GM21381 (cell line): ENCODE data around the gene LBH.
A peak's percentile ranks its signal among the peaks of the same experiment; 100 is the strongest.

Source experiments
- ATAC-seq: cut with Tn5 transposase; IDR thresholded peaks from one replicate; pipeline ENCODE4 v1.9.1; 2021; ENCODE audit warnings: mild to moderate bottlenecking, moderate library complexity; ENCODE audit not compliant: unreplicated experiment

The LBH gene

DNA sequence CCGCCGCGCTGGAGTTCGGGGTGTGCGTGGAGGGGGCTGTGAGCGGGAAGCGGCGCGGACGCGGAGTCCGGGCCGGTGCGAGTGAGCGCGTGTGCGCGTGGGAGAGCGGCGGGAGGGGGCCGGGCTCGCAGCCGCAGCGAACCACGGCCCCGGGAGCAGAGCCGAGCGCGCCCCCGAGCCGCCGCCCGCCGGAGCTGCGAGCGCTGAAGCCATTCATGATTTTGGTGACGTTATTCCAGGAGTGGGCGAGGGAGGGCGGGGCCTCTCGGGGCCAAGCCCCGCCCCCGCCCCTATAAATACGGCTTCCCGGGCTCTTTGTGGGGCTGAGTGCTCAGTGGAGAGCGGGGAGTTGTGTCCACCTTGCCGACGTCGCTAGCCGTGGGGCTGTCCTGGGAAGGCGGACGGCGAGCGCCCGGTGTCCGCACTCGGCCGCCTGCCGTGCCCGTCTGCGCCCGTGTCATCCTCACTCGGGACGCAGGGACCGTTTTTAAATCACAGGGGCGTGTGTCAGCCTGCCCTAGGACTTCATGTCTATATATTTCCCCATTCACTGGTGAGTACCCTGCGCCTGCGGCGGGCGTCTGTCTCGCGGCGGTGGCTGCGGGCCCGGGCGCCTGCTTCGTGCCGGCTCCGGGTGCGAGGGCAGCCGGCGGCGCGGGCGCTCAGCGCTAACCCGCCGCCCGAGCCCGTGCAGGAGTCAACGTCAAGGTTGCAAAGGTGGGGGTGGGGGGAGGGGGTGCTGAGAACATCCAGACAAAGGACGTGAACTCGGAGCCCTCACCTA lies at the start of gene LBH:
TSS of gene LBH (plus strand) at position 323 of the 784 bp plus-strand sequence. CDS start at position 528, 205 bp downstream.
- peak; percentile 45 for ATAC-seq

DNA sequence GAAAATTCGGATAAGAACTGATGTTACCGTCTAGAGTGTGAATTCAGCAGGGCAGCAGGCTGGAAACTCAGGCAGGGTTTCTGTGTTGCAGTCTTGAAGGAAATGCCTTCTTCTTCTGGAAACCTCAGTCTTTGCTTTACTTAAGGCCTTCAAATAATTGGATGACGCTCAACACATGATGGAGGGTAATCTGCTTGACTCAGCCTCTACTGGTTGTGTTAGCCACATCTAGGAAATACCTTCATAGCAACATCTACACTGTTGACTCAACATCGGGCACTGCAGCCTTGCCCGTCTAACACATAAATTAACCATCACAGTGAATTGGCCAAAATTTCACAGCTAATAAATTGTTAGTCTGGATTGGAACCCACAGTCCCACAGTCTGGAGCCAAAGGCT lies 47.3 kb upstream of the LBH start:
- ATAC-seq: no peak

DNA sequence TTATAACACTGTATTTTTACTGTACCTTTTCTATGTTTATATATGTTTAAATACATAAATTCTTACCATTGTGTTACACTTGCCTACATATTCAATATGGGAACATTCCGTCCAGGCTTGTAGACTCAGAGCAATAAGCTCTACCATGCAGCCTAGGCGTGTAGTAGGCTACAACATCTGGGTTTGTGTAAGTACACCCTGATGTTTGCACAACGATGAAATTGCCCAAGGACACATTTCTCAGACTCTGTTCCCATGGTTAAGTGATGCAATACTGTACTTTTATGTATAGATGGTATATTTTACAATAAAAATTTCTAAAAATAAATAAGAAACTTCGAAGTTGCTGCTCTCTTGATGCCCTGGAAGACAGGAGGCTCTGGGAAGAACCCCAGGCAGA lies 46.2 kb upstream of the LBH start:
- no peak for ATAC-seq

DNA sequence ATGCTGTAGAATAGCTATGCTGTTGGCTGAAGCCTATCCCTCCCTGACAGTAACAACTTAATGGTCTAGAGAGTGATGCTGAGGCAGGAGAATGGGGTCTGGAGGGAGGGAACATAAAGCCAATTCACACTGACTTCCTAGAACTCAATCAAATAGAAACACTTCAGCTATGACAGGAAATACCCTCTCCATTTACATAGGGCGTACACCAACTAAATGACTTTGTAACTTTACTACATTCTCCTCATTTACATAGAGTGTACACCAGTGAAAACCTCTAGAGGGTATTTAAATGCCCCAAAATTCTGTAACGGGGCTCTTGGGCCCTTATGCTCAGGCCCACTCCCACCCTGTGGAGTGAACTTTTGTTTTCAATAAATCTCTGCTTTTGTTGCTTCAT lies 43.0 kb upstream of the LBH start:
- ATAC-seq: no peak

DNA sequence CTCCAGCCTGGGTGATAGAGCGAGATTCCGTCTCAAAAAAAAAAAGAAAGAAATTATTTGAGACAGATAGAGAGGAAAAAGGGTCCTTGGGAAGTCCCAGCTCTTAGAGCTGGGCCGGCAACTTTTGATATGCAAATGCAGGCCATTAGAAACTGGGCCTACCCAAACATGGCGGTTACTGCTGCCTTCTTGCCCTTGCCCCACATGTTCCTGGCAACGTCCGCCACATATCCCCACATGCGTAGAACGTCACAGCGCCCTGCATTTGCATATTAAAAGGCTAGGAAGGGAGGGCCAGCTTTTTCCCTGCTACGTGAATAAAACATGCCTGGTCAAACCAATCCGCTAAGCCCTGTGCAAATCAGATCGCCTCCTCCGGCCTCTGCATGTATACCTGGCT lies 40.7 kb upstream of the LBH start:
- no peak for ATAC-seq

GRCh38 chr2:30191107-30191506 lies 40.2 kb upstream of the LBH start:
- ATAC-seq: no peak

DNA sequence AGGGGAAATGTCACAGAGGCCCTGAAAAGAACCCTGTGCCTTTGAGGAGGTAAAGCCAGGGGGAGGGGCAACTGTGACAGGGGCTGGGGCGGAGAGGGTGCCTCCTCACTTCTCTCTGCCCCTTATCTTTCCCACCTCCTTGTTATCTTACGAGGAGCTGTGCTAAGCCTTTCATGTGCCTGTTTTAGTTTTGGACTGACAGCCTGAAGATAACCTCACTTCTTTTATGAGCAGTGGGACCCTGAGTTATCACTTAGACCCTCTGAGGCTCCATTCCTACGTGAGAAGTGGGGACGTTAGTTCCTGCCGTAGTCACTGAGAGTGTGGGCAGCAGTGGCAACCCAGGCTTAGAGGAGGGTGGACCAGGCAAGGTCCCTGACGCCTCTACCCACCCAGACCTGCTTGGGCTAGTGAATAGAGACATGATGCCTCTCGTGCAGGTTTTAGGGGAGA lies 39.5 kb upstream of the LBH start:
- ATAC-seq: no peak

DNA sequence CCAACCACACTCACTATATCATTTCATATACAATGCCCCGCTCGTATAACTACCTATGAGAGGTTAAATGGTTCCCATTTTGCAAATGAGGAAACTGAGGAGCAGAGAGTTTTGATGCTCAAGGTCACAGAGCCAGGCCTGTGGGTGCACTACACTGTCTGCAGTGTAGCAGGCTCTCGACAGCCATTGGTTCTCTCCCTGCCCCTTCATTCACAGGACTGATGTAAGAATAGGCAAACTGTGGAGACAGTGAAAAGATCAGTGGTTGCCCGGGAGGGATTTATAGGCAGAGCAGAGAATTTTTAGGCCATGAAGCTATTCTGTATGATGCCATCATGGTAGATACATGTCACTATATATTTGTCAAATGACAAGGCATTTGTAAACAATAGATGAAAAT lies 39.0 kb upstream of the LBH start:
- no peak for ATAC-seq

- no peak for ATAC-seq
Observed at GRCh38 chr2:30193104-30193681, 38.1 kb upstream of the LBH start.

GRCh38 chr2:30194421-30194820 lies 36.9 kb upstream of the LBH start:
- no peak for ATAC-seq

- no peak for ATAC-seq
Observed at GRCh38 chr2:30195016-30195415, 36.3 kb upstream of the LBH start.

GRCh38 chr2:30197570-30198192 lies 33.7 kb upstream of the LBH start:
- ATAC-seq: no peak

DNA sequence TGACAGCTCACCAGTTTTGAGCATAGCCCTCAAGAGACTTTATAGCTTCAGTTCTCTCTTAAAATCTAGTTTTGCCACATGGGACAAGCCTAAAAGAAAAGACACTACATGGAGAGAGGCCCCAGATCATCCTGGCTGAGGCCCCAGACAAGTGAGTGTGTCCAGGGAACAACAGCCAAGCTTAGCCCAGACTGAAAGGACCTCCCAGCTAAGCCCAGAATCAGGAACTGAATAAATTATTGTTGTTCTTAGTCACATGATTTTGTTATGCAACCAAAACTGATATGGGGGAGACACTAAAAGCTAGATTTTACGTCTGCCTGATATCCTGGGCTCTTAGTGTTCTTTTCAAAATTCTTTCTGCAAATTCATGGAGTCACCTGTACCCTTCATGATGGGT lies 29.3 kb upstream of the LBH start:
- no peak for ATAC-seq

DNA sequence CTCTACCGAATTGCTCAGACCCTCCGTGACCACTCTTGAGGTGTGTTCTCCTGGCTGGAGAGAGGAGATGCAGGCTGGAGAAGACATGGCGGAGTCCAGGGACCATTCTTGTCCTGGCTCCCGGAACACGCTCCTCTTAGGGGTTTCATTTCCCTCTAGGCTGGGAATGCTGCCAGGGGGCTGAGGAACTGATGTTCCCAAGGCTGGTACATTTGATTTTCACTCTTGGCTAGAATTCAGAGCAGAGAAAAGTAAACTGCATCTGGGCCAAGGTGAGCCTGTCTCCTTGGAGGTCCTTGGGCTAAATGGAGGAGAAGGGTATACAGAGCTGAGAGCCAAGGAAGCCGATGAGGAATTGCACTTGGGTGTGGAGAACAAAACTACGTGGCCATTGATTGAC lies 28.2 kb upstream of the LBH start:
- ATAC-seq: no peak

DNA sequence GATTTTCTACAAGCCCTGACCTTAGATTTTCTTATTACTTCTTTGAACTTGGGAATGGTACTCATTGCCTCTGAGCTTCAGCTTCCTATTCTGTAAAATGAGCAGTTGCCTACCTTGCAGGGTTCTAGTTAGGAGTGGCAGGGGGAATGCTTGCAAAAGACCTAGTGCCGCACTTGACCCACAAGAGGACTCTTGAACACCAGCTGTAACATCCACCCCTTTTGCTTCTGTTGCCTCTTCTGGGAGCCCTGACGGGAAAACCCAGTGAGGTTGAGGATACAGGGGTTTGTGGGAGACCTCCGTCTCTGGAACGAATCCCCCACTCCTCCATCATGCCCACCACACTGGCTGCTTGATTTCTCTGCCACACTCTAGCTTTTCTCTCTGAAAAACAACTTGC lies 27.1 kb upstream of the LBH start:
- ATAC-seq: no peak

DNA sequence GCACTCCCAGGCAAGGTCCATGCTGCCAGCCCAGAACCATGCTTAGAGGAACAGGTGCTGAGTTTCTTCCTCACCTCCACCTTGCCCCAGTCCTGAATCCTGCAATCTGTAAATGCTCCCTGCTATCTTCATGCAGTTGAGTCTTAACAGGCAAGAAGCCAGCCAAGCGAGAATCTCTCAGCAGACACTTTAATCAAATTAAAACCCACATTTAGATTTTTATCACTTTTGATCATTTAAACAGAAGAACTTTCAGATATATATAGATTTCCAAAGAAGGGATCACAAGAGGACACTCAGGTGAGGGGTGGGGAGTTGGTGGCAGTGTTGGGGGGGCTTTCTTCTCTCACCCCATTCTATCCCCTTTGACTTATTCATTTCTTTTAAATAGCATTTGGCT lies 25.9 kb upstream of the LBH start:
- ATAC-seq: no peak

DNA sequence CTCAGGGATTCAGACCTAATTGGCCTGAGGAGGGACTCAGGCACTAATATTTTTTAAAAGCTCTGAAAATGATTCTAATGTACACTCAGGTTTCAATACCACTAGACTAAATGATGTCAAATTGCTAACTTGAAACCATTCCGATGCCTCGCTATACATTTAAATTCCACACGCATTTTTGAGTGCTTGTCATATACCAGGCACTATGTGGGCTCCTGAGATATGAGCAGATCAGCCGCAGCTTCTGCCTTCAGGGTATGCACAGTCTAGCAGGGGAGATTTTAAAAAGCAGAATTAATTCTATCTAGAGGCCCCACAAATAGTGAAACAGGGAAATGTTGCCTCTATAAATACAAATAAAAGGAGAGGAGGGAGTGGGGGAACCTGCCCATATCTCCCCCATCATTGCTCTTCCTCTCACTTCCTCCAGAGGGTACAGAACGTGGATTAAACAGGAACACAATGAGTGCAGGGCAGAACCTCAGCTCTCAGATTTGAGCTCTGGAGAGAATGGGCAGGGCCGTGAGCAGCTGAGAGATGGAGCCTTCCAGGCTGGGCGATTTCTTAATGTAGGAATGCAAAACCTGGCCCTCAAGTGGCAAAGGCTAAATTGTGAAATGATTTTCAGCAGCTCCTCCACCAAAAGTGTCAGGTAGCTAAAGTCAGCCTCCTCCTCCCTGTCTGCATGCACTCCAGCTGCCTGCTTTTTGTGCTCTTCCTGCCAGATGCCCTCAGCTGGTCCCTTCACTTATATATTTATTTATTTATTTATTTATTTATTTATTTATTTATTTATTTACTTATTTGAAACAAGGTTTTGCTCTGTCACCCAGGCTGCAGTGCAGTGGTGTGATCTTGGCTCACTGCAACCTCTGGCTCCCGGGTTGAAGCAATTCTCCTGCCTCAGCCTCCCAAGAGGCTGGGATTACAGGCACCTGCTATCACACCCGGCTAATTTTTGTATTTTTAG lies 24.6 kb upstream of the LBH start:
- ATAC-seq: no peak

DNA sequence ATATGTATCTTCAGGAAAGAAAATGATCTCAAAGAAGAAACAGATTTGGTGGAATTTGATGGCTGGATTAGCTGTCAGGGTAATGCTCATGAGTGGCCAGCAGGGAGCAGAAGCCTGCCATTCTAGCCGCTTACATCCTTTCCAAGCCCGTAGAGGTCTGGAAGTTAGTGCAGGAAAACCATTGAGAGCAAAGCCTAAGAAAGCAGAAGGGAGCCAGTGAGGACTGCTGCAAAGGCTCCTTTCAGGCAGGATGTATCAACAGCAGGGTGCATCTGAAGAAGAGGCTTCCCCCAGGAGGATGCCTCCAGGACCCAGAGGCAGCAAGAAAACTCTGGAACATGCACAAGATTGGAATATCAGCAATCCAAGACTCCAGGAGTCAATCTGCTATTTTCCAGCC lies 22.9 kb upstream of the LBH start:
- no peak for ATAC-seq

DNA sequence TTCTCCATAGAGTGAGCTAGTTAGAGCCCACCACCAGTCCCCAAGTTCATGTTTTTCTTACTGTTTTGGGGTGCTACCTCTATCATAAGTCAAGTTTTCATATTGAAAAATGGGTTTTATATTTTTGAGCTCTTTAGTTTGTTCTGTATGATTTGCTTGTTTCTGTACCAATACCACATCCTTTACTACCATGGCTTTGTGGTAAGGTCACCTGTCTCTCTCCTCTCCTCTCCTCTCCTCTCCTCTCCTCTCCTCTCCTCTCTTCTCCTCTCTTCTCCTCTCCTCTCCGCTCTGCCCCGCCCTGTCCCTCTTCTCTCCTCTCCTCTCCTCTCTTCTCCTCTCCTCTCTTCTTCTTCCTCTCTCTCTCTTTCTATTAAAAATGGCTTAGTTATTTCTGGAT lies 22.1 kb upstream of the LBH start:
- no peak for ATAC-seq

DNA sequence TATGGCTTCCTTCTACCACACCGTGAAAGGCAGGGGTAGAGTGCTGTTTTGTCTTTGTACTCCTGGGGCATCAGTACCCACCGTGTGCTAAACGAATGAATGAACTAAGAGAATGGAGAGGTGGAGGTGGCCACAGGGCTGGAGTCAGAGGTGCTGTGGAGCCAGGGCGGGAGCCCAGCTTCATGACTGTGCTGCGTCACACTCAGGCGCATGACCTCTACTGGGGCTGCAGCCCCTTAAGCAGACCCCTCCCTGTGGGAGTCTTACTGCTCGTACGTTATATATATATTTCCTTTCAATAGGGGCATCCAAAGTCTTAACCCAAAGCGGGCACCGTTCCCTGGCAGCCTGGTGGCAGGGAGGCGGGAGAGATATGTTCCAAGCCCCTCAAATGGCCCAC lies 18.0 kb upstream of the LBH start:
- ATAC-seq: no peak

- ATAC-seq: no peak
Observed at GRCh38 chr2:30213907-30214463, 17.3 kb upstream of the LBH start.
